GM23338 (cell line): ENCODE measurements around the gene GPNMB. TPM values are rescaled to one million over a fixed set of nuclear protein-coding genes. Genes with fewer than 3 reads are reported as not detected.

Source experiments
- ATAC-seq: fragments of 200-7000 bp; cut with Tn5 transposase; 3 replicates; pipeline ENCODE4 v1.9.1; 2020
- DNase-seq: peaks from one replicate; pipeline ENCODE4 v3.0.0-alpha.2; 2015; ENCODE audit warnings: low spot score
- H2AFZ ChIP-seq: fragments of 200-600 bp; sonication (generic); 2 replicates; pipeline ENCODE4 v1.8.0; 2016; ENCODE audit warnings: antibody characterized with exemption, mild to moderate bottlenecking, moderate library complexity
- H3F3A ChIP-seq: fragments of 200-600 bp; sonication (generic); replicated peaks from 2 replicates; pipeline ENCODE4 v1.8.0; 2017; ENCODE audit warnings: antibody characterized with exemption, mixed run types, low read depth
- H3K27ac ChIP-seq: fragments of 200-600 bp; sonication (generic); 2 replicates; pipeline ENCODE4 v1.6.1; 2016; ENCODE audit warnings: low read depth
- H3K27me3 ChIP-seq: fragments of 200-600 bp; sonication (generic); 2 replicates; pipeline ENCODE4 v1.8.0; 2016; ENCODE audit warnings: mild to moderate bottlenecking, mixed run types, moderate library complexity; ENCODE audit not compliant: insufficient read depth
- H3K36me3 ChIP-seq: fragments of 200-600 bp; sonication (generic); 2 replicates; pipeline ENCODE4 v1.8.0; 2016; ENCODE audit warnings: mild to moderate bottlenecking; ENCODE audit not compliant: insufficient read depth
- H3K4me1 ChIP-seq: fragments of 200-600 bp; sonication (generic); 2 replicates; pipeline ENCODE4 v1.8.0; 2016; ENCODE audit warnings: mild to moderate bottlenecking, moderate library complexity; ENCODE audit not compliant: insufficient read depth
- H3K4me2 ChIP-seq: fragments of 200-600 bp; sonication (generic); 2 replicates; pipeline ENCODE4 v1.7.1; 2017; ENCODE audit warnings: mixed run types
- H3K4me3 ChIP-seq: fragments of 200-600 bp; sonication (generic); 2 replicates; pipeline ENCODE4 v1.6.1; 2016; ENCODE audit warnings: mixed run types
- H3K79me2 ChIP-seq: fragments of 200-600 bp; sonication (generic); replicated peaks from 2 replicates; pipeline ENCODE4 v1.8.0; 2017; ENCODE audit warnings: mild to moderate bottlenecking; ENCODE audit not compliant: insufficient read depth
- H3K9me2 ChIP-seq: fragments of 200-600 bp; sonication (generic); 2 replicates; pipeline ENCODE4 v1.8.0; 2017; ENCODE audit not compliant: insufficient read depth
- H4K20me1 ChIP-seq: fragments of 200-600 bp; sonication (generic); replicated peaks from 2 replicates; pipeline ENCODE4 v1.8.0; 2017; ENCODE audit warnings: mild to moderate bottlenecking; ENCODE audit not compliant: insufficient read depth
- H3K27ac Mint-ChIP-seq: 2 replicates; pipeline ENCODE4 v1.8.0; 2020; ENCODE audit warnings: inconsistent platforms, mild to moderate bottlenecking, moderate library complexity, mixed read lengths
- H3K27me3 Mint-ChIP-seq: 3 replicates; pipeline ENCODE4 v1.8.0; 2022; ENCODE audit warnings: low read depth, mild to moderate bottlenecking, moderate library complexity, mixed read lengths, inconsistent platforms; ENCODE audit not compliant: insufficient read depth, poor library complexity
- H3K36me3 Mint-ChIP-seq: 3 replicates; pipeline ENCODE4 v1.8.0; 2021; ENCODE audit warnings: low read depth, mild to moderate bottlenecking, inconsistent platforms, moderate library complexity, mixed read lengths
- H3K4me1 Mint-ChIP-seq: 3 replicates; pipeline ENCODE4 v1.8.0; 2020; ENCODE audit warnings: mild to moderate bottlenecking, inconsistent platforms, mixed read lengths
- H3K4me3 Mint-ChIP-seq: 3 replicates; pipeline ENCODE4 v1.8.0; 2021; ENCODE audit warnings: moderate library complexity, mild to moderate bottlenecking, inconsistent platforms, mixed read lengths
- H3K9me3 Mint-ChIP-seq: 3 replicates; pipeline ENCODE4 v1.8.0; 2020; ENCODE audit warnings: moderate library complexity, mild to moderate bottlenecking, inconsistent platforms, mixed read lengths
- CREB1 ChIP-seq: fragments of 250-450 bp; sonication (Bioruptor Pico); IDR thresholded peaks from 2 replicates; pipeline ENCODE4 v1.5.0; 2020; ENCODE audit warnings: low read depth, mild to moderate bottlenecking, moderate library complexity
- EZH2phosphoT487 ChIP-seq: fragments of 200-600 bp; sonication (generic); IDR thresholded peaks from one replicate; pipeline ENCODE4 v1.8.1; 2018; ENCODE audit warnings: antibody characterized with exemption; ENCODE audit not compliant: unreplicated experiment
- NANOG ChIP-seq: IDR thresholded peaks from 2 replicates; pipeline ENCODE4 v1.6.1; 2016; ENCODE audit warnings: antibody characterized with exemption, borderline replicate concordance
- POLR2AphosphoS5 ChIP-seq: IDR thresholded peaks from 2 replicates; pipeline ENCODE4 v1.6.1; 2016; ENCODE audit warnings: antibody characterized with exemption, low read depth
- polyA plus RNA-seq: library from polyadenylated mRNA; unstranded; fragments of >200 nt; fragmentation: Nextera tagmentation; extraction: Ambion mirVana; gene quantifications from 2 replicates; pipeline ENCODE4 v1.2.1, GENCODE V29; 2016
- total RNA-seq: library from RNA; depleted of rRNA; stranded (reverse); fragments of >200 nt; shearing (Covaris generic); gene quantifications from 2 replicates; pipeline ENCODE4 v1.2.3, GENCODE V29; 2014
- TF ChIP-seq, protein P1 (sequence below), 2 experiments: fragments of 200-600 bp in 1 of 2; sonication (generic) in 1 of 2; conservative IDR thresholded peaks; 2 replicates each; pipeline versions ENCODE4 v1.5.1 to v1.6.1; 2016 to 2017; ENCODE audit warnings: antibody characterized with exemption in 2 of 2, low read depth in 2 of 2, mild to moderate bottlenecking in 2 of 2, moderate library complexity in 1 of 2

Gene GPNMB
- total and polyA plus RNA-seq, 2 experiments from 2014 or later: 0.76 to 1.2 TPM

GRCh38 chr7:23298141-23298881 is 51.7 kb downstream of the GPNMB start (continued):
- TF ChIP-seq, protein P1, sequence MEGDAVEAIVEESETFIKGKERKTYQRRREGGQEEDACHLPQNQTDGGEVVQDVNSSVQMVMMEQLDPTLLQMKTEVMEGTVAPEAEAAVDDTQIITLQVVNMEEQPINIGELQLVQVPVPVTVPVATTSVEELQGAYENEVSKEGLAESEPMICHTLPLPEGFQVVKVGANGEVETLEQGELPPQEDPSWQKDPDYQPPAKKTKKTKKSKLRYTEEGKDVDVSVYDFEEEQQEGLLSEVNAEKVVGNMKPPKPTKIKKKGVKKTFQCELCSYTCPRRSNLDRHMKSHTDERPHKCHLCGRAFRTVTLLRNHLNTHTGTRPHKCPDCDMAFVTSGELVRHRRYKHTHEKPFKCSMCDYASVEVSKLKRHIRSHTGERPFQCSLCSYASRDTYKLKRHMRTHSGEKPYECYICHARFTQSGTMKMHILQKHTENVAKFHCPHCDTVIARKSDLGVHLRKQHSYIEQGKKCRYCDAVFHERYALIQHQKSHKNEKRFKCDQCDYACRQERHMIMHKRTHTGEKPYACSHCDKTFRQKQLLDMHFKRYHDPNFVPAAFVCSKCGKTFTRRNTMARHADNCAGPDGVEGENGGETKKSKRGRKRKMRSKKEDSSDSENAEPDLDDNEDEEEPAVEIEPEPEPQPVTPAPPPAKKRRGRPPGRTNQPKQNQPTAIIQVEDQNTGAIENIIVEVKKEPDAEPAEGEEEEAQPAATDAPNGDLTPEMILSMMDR (conservative IDR thresholded peaks at IDR 0.05; ENCODE audit: low read depth in 2 of 2): no peak

DNA sequence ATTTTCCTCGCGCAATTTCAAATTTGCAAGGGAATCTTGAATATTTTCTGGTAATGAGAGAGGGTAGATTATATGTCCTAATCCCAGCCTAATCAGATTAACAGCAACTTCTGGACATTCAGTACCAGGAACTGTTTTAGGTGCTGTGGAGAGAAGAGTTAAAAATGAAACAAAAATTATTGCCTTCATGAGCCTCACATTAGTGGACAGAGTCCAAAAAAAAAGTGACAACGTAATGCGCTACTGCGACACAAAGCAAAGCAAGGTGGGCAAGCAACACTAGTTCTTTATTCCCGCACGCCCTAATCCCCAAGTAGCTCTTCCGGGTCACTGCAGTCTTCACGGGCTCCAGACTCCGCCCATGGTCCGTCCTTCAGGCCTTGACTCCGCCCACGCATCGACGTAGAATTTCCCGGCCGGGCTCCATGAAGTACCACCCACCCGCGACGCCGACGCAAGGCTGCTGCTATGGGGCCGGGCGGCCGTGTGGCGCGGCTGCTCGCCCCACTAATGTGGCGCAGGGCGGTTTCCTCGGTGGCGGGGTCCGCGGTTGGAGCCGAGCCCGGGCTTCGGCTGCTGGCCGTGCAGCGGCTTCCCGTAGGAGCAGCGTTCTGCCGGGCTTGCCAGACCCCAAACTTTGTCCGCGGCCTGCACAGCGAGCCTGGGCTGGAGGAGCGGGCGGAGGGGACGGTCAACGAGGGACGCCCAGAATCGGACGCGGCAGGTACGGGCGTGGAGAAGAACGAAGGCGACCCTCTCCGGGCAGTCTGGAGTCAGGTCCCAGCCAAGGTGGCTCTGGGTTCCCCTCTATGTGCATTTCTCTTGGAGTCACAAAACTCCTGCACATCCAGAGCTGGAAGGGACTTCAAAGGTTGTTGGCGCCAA is 52.6 kb downstream of the GPNMB start, which contains the start of gene MALSU1:
Gene MALSU1, plus strand, starts transcription at position 455 of the 885 bp plus-strand sequence. Its CDS starts 14 bp downstream, at position 469.
- no peaks in the 10 kb centered on the region for H3K27me3 ChIP-seq
- peak within 1 kb of the TSS; percentile 76 for H3K27ac ChIP-seq
- H3K27ac Mint-ChIP-seq: peak within 1 kb of the TSS; percentile 96
- peaks cover 11% of the 10 kb centered on the region for H3K4me1 Mint-ChIP-seq
- H3K36me3 ChIP-seq: peaks cover 6% of the 10 kb centered on the region; the same call in 1 of the 2 replicates
- H4K20me1 ChIP-seq: peaks cover 25% of the 10 kb centered on the region; the same call in 1 of the 2 replicates
- peaks cover 47% of the 10 kb centered on the region for H3K79me2 ChIP-seq
- peak within 1 kb of the TSS; percentile 72 for H2AFZ ChIP-seq
- peak within 1 kb of the TSS; percentile 92 for H3K4me2 ChIP-seq
- peaks cover 19% of the 10 kb centered on the region for H3K36me3 Mint-ChIP-seq
- ATAC-seq: peak; percentile 93
- TF ChIP-seq NANOG (no peak), EZH2phosphoT487 (no peak), CREB1 (CRISPR knock-in tag) (peak; percentile 90), POLR2AphosphoS5 (peak; percentile 97)
- TF ChIP-seq, protein P1 (conservative IDR thresholded peaks at IDR 0.05; ENCODE audit: low read depth in 2 of 2): no peak
- peaks cover 13% of the 10 kb centered on the region for H3K27me3 Mint-ChIP-seq
- peak within 1 kb of the TSS; percentile 88 for H3K4me3 Mint-ChIP-seq
- no peaks in the 10 kb centered on the region for H3K9me2 ChIP-seq
- H3F3A ChIP-seq: no peaks in the 10 kb centered on the region
- H3K4me3 ChIP-seq: peak within 1 kb of the TSS; percentile 78
- peaks cover 8% of the 10 kb centered on the region for H3K4me1 ChIP-seq
- no peaks in the 10 kb centered on the region for H3K9me3 Mint-ChIP-seq
- DNase-seq: peak; percentile 99
